ENCODE data around the gene TRIM48.
"Not testable (repeated sequence)": the region's sequence is repeated elsewhere in the genome, so short reads cannot be mapped to it uniquely, and the experiment has no call there.

GRCh38 chr11:55238316-55238715, 23.6 kb upstream of the TRIM48 start:
- not testable (repeated sequence) for TF ChIP-seq CTCF (IDR thresholded peaks at IDR 0.05); EZH2 (IDR thresholded peaks at IDR 0.05; ENCODE audit: borderline replicate concordance, insufficient read depth, low read depth, low read length, poor library complexity, severe bottlenecking)
